ENCODE measurements around the gene ARVCF.

- TF ChIP-seq RXRA (IDR thresholded peaks at IDR 0.05; ENCODE audit: insufficient read depth, low read depth, low read length) (no peak), SRF (IDR thresholded peaks at IDR 0.05; ENCODE audit: low read depth, low read length) (no peak), CTCF (IDR thresholded peaks at IDR 0.05; ENCODE audit: control extremely low read depth in 1 of 3, insufficient read depth in 1 of 3, low read depth in 1 of 3, low read length in 3 of 3) (no peak), NRF1 (IDR thresholded peaks at IDR 0.05; ENCODE audit: low read depth, low read length) (no peak), HDAC2 (IDR thresholded peaks at IDR 0.05; ENCODE audit: borderline replicate concordance in 1 of 2, low read depth in 2 of 2, low read length in 2 of 2) (no peak), SIX5 (IDR thresholded peaks at IDR 0.05; ENCODE audit: low read depth, low read length) (no peak), MAFK (IDR thresholded peaks at IDR 0.05; ENCODE audit: low read depth, low read length) (no peak), NANOG (IDR thresholded peaks at IDR 0.05; ENCODE audit: insufficient read depth, low read depth, low read length, poor library complexity, severe bottlenecking) (no peak), EZH2 (IDR thresholded peaks at IDR 0.05; ENCODE audit: low read depth, low read length, severe bottlenecking) (no peak), SUZ12 (IDR thresholded peaks at IDR 0.05; ENCODE audit: low read length) (no peak), YY1 (IDR thresholded peaks at IDR 0.05; ENCODE audit: low read depth, low read length) (no peak), TCF12 (IDR thresholded peaks at IDR 0.05; ENCODE audit: low read depth, low read length) (no peak)
Measured at GRCh38 chr22:19976671-19977070, 40.0 kb downstream of the ARVCF start.
